Endothelial cell (in vitro differentiated cells): Measurements from ENCODE around the gene CYSTM1. TPM values are rescaled to one million over a fixed set of nuclear protein-coding genes. Genes with fewer than 3 reads are reported as not detected.

Source experiments
- DNase-seq: peaks from one replicate; pipeline ENCODE4 v3.0.0; 2021; ENCODE audit warnings: low spot score
- H3K27ac Mint-ChIP-seq: one replicate; pipeline ENCODE4 v1.8.0; 2021; ENCODE audit warnings: mixed read lengths, inconsistent platforms; ENCODE audit not compliant: unreplicated experiment
- H3K27me3 Mint-ChIP-seq: one replicate; pipeline ENCODE4 v1.8.0; 2021; ENCODE audit warnings: mild to moderate bottlenecking, moderate library complexity, mixed read lengths, inconsistent platforms; ENCODE audit not compliant: unreplicated experiment
- H3K36me3 Mint-ChIP-seq: one replicate; pipeline ENCODE4 v1.8.0; 2021; ENCODE audit warnings: mild to moderate bottlenecking, low read depth, mixed read lengths, inconsistent platforms; ENCODE audit not compliant: unreplicated experiment
- H3K4me1 Mint-ChIP-seq: one replicate; pipeline ENCODE4 v1.8.0; 2021; ENCODE audit warnings: mild to moderate bottlenecking, mixed read lengths, inconsistent platforms; ENCODE audit not compliant: unreplicated experiment
- H3K4me3 Mint-ChIP-seq: one replicate; pipeline ENCODE4 v1.8.0; 2021; ENCODE audit warnings: mild to moderate bottlenecking, mixed read lengths, inconsistent platforms; ENCODE audit not compliant: unreplicated experiment
- H3K9me3 Mint-ChIP-seq: one replicate; pipeline ENCODE4 v1.8.0; 2021; ENCODE audit warnings: mixed read lengths, inconsistent platforms; ENCODE audit not compliant: unreplicated experiment
- total RNA-seq: library from RNA; stranded (reverse); fragmentation: NEBNext Ultra II Directional; extraction: Animal tissue kit (Norgen Biotek cat#: 25700); gene quantifications from one replicate; pipeline ENCODE4 v1.2.1, GENCODE V29; 2021; ENCODE audit not compliant: unreplicated experiment
- TF ChIP-seq, protein P1 (sequence below): fragments of 200-600 bp; sonication (generic); IDR thresholded peaks from one replicate; pipeline ENCODE4 v1.5.0; 2021; ENCODE audit warnings: antibody characterized with exemption; ENCODE audit not compliant: unreplicated experiment

CYSTM1 gene
- total RNA-seq, 1 donor from 2014 or later = 21.7 TPM

DNA sequence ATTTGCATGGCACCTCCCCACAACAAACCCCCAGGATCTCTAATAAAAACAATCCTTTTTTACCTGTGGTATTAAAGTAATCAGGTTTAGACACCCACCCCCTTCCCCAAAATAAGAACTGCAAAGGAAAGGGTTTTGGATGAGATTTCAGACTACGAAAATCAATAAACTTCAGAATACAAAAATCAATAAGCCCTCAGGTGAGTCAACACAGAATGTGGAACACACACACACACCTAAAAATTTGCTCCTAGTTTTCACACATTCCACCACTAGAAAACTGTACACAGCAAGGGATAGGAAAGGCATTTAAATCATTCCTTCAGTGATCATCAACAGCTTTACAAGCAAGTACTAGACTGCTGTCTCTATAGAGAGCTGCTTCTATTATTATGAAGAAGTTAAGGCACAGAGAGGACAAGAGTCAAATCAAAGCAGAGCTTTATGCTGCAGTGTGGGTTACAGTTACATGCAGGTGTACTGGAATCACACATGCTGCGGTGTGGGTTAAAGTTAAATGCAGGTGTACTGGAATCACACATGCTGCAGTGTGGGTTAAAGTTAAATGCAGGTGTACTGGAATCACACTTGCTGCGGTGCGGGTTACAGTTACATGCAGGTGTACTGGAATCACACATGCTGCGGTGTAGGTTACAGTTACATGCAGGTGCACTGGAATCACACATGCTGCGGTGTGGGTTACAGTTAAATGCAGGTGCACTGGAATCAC, 91.6 kb downstream of the CYSTM1 start:
- no peaks in the 10 kb centered on the region for H3K36me3 Mint-ChIP-seq
- no peaks in the 10 kb centered on the region for H3K9me3 Mint-ChIP-seq
- H3K4me1 Mint-ChIP-seq = peaks cover 20% of the 10 kb centered on the region
- peaks cover 2% of the 10 kb centered on the region for H3K27me3 Mint-ChIP-seq
- no peak overlapping the region for H3K27ac Mint-ChIP-seq
- peak overlapping the region; percentile 27 for H3K4me3 Mint-ChIP-seq
- TF ChIP-seq, protein P1, sequence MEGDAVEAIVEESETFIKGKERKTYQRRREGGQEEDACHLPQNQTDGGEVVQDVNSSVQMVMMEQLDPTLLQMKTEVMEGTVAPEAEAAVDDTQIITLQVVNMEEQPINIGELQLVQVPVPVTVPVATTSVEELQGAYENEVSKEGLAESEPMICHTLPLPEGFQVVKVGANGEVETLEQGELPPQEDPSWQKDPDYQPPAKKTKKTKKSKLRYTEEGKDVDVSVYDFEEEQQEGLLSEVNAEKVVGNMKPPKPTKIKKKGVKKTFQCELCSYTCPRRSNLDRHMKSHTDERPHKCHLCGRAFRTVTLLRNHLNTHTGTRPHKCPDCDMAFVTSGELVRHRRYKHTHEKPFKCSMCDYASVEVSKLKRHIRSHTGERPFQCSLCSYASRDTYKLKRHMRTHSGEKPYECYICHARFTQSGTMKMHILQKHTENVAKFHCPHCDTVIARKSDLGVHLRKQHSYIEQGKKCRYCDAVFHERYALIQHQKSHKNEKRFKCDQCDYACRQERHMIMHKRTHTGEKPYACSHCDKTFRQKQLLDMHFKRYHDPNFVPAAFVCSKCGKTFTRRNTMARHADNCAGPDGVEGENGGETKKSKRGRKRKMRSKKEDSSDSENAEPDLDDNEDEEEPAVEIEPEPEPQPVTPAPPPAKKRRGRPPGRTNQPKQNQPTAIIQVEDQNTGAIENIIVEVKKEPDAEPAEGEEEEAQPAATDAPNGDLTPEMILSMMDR = no peak
- no peak for DNase-seq

DNA sequence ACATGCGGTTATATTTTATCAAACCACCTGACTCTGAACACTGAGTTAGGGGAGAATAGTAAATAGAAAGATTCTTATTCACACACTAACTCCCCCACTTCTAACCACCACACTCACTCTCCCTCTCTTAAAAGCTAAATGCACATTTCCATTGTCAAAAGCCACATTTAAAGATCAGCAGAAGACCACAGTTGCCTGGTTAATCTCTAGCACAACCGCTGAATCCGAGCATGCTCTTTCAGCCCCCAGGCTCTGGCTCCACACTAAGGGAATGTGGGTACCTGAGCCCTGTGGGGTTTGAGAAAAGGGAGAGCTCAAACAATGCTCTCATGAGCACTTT, 92.2 kb downstream of the CYSTM1 start:
- TF ChIP-seq, protein P1 = no peak
- no peak for DNase-seq
- H3K4me1 Mint-ChIP-seq = peaks cover 20% of the 10 kb centered on the region
- H3K36me3 Mint-ChIP-seq = no peaks in the 10 kb centered on the region
- peak overlapping the region; percentile 84 for H3K27ac Mint-ChIP-seq
- H3K4me3 Mint-ChIP-seq = no peak overlapping the region
- no peaks in the 10 kb centered on the region for H3K27me3 Mint-ChIP-seq
- no peaks in the 10 kb centered on the region for H3K9me3 Mint-ChIP-seq

DNA sequence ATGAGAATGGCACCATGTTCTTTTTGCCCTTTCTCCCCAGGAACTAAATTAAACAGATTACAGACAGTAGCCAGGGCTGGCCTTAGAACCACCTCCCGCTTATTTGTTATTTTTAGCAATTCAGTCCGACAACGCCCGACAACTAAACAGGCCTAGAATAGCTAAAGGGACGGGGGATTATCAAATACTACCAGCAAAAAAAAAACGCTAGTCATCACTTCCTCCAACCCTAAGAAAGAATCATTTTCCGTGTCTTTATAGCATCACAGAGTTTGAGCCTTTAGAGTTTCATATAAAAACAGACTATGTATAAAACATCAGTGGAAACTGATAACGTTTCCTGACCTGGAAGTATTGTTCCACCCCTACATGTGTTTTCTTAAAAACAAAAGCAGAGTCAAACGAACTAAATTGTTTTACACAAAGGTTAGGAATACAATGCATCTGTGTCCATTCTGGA, 92.6 kb downstream of the CYSTM1 start:
- TF ChIP-seq, protein P1 = no peak
- H3K27me3 Mint-ChIP-seq = no peaks in the 10 kb centered on the region
- H3K4me1 Mint-ChIP-seq = peaks cover 20% of the 10 kb centered on the region
- no peaks in the 10 kb centered on the region for H3K9me3 Mint-ChIP-seq
- peak overlapping the region; percentile 84 for H3K27ac Mint-ChIP-seq
- no peak overlapping the region for H3K4me3 Mint-ChIP-seq
- DNase-seq = no peak
- no peaks in the 10 kb centered on the region for H3K36me3 Mint-ChIP-seq

DNA sequence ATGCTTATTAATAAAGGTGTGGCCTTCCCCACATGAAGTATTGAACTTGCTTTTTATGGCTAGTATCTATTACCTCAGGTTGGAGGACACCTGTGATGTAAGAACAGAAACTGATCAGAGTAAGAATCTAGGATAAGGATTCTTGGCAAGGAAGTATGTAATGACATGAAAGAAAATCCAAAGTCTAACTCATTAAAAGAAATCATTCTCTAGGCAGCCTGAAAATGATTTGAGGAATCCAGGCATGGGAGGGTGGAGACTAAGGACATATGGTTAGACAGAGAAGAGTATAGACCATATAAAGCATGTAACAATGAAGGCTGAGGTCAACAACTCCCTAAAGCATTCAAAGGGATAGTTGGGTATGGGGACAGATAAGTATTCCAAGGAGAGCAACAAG, 95.0 kb downstream of the CYSTM1 start:
- Mint-ChIP-seq H3K9me3 (no peaks in the 10 kb centered on the region), H3K4me1 (peaks cover 22% of the 10 kb centered on the region), H3K4me3 (no peak overlapping the region), H3K27me3 (no peaks in the 10 kb centered on the region), H3K27ac (no peak overlapping the region), H3K36me3 (no peaks in the 10 kb centered on the region)
- DNase-seq = no peak
- TF ChIP-seq, protein P1 = no peak

DNA sequence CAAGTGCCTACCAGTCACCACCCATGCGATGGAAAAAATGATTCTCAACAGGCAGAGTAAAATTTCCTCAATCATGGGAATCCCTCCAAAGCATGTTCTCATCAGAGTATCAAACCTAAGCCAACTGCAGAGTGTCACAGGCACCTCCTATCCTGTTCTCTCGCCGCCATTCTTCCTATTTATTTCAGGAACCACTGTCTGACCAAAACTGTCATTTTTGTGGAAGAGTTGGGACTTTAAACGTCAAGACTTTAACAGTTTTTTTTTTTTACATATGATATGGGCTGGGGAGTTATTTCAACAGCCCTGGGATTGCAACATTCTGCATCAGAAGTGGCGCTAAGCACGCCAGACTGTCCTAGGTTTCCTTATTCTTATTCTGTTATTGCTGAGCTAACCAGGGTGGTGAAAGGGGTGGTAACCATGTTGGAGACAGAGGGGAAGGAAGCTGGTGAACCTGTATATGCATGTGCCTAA, 98.5 kb downstream of the CYSTM1 start:
- no peak overlapping the region for H3K4me3 Mint-ChIP-seq
- H3K36me3 Mint-ChIP-seq = peaks cover 10% of the 10 kb centered on the region
- H3K9me3 Mint-ChIP-seq = no peaks in the 10 kb centered on the region
- no peak overlapping the region for H3K27ac Mint-ChIP-seq
- peaks cover 10% of the 10 kb centered on the region for H3K4me1 Mint-ChIP-seq
- TF ChIP-seq, protein P1 = no peak
- DNase-seq = no peak
- H3K27me3 Mint-ChIP-seq = peaks cover 3% of the 10 kb centered on the region
